SH-SY5Y (cell line): ENCODE measurements around the gene MECR.

ENCODE experiments used
- GATA2 ChIP-seq: IDR thresholded peaks from 2 replicates; pipeline ENCODE4 v1.6.1; 2011; ENCODE audit warnings: mild to moderate bottlenecking, low read depth, low read length
- GATA3 ChIP-seq: IDR thresholded peaks from 2 replicates; pipeline ENCODE4 v1.6.1; 2011; ENCODE audit warnings: low read depth, mild to moderate bottlenecking, low read length, moderate library complexity

- TF ChIP-seq GATA2 (no peak), GATA3 (no peak)
Observed at GRCh38 chr1:29145739-29146437, 84.8 kb downstream of the MECR start.
